OCI-LY3 (cell line): ENCODE measurements around the gene TH.

ENCODE experiments used
- H2AFZ ChIP-seq: fragments of 200-600, 300-600 bp; shearing (Covaris generic); 2 replicates; pipeline ENCODE4 v1.6.0; 2014; ENCODE audit warnings: antibody characterized with exemption, low read depth, low read length
- H3K27ac ChIP-seq: fragments of 200-600, 300-600 bp; sonication (generic); 2 replicates; pipeline ENCODE4 v1.5.1; 2014; ENCODE audit warnings: mild to moderate bottlenecking, low read length, moderate library complexity, mixed read lengths
- H3K27me3 ChIP-seq: fragments of 200-600, 300-600 bp; sonication (generic); 2 replicates; pipeline ENCODE4 v1.6.1; 2014; ENCODE audit warnings: low read depth, low read length, mixed read lengths
- H3K36me3 ChIP-seq: fragments of 200-600, 300-600 bp; sonication (generic); replicated peaks from 2 replicates; pipeline ENCODE3; 2014; ENCODE audit warnings: low read depth, low read length, mixed read lengths
- H3K4me1 ChIP-seq: fragments of 300-600, 200-600 bp; sonication (generic); 2 replicates; pipeline ENCODE4 v1.6.1; 2014; ENCODE audit warnings: low read length, mixed read lengths
- H3K4me2 ChIP-seq: fragments of 200-600, 300-600 bp; sonication (generic); 2 replicates; pipeline ENCODE4 v1.6.1; 2014; ENCODE audit warnings: low read length, mixed read lengths
- H3K4me3 ChIP-seq: fragments of 300-600, 200-600 bp; sonication (generic); 2 replicates; pipeline ENCODE4 v1.5.1; 2014; ENCODE audit warnings: antibody characterized with exemption, mild to moderate bottlenecking, low read length, moderate library complexity
- H3K79me2 ChIP-seq: fragments of 300-600, 200-600 bp; shearing (Covaris generic); 2 replicates; pipeline ENCODE4 v1.6.1; 2014; ENCODE audit warnings: mild to moderate bottlenecking, low read length, mixed read lengths
- H3K9ac ChIP-seq: fragments of 300-600, 200-600 bp; shearing (Covaris generic); 2 replicates; pipeline ENCODE4 v1.6.0; 2014; ENCODE audit warnings: mild to moderate bottlenecking, low read length, moderate library complexity
- H3K9me3 ChIP-seq: fragments of 200-600, 300-600 bp; shearing (Covaris generic); 2 replicates; pipeline ENCODE4 v1.6.1; 2014; ENCODE audit warnings: low read length, mixed read lengths; ENCODE audit not compliant: insufficient read depth
- H4K20me1 ChIP-seq: fragments of 200-600, 300-600 bp; sonication (generic); 2 replicates; pipeline ENCODE4 v1.6.1; 2016; ENCODE audit warnings: low read length, mixed read lengths; ENCODE audit not compliant: insufficient read depth
- CTCF ChIP-seq: fragments of 200-600, 300-600 bp; sonication (generic); IDR thresholded peaks from 2 replicates; pipeline ENCODE4 v1.5.1; 2014; ENCODE audit warnings: antibody characterized with exemption, low read length, low read depth
- EZH2phosphoT487 ChIP-seq: fragments of 200-600 bp; shearing (Covaris generic); IDR thresholded peaks from 2 replicates; pipeline ENCODE4 v1.6.1; 2018; ENCODE audit warnings: antibody characterized with exemption, mixed run types, low read depth

TH gene

GRCh38 chr11:2132246-2132645, 39.4 kb downstream of the TH start:
- Histone ChIP-seq H2AFZ (no peak overlapping the region), H3K4me2 (no peak overlapping the region), H3K79me2 (no peaks in the 10 kb centered on the region), H3K27me3 (no peaks in the 10 kb centered on the region), H3K9ac (no peak overlapping the region), H3K4me3 (no peak overlapping the region), H3K36me3 (no peaks in the 10 kb centered on the region), H4K20me1 (no peaks in the 10 kb centered on the region), H3K27ac (no peak overlapping the region), H3K9me3 (no peaks in the 10 kb centered on the region), H3K4me1 (peaks cover 17% of the 10 kb centered on the region)
- TF ChIP-seq CTCF (no peak), EZH2phosphoT487 (no peak)

- Histone ChIP-seq H2AFZ (no peak overlapping the region), H3K27ac (no peak overlapping the region), H3K9ac (no peak overlapping the region), H3K9me3 (no peaks in the 10 kb centered on the region), H3K4me3 (no peak overlapping the region), H3K79me2 (no peaks in the 10 kb centered on the region), H3K4me2 (no peak overlapping the region), H3K27me3 (no peaks in the 10 kb centered on the region), H3K4me1 (peaks cover 17% of the 10 kb centered on the region), H3K36me3 (no peaks in the 10 kb centered on the region), H4K20me1 (no peaks in the 10 kb centered on the region)
- TF ChIP-seq CTCF (no peak), EZH2phosphoT487 (no peak)
Observed at GRCh38 chr11:2131371-2132236, 40.0 kb downstream of the TH start.

- H3K79me2 ChIP-seq = no peaks in the 10 kb centered on the region
- no peaks in the 10 kb centered on the region for H3K9me3 ChIP-seq
- TF ChIP-seq CTCF (no peak), EZH2phosphoT487 (no peak)
- H3K27ac ChIP-seq = no peak overlapping the region
- H3K36me3 ChIP-seq = no peaks in the 10 kb centered on the region
- H3K4me1 ChIP-seq = peaks cover 17% of the 10 kb centered on the region
- H3K4me2 ChIP-seq = no peak overlapping the region
- H3K9ac ChIP-seq = no peak overlapping the region
- no peaks in the 10 kb centered on the region for H4K20me1 ChIP-seq
- H3K4me3 ChIP-seq = no peak overlapping the region
- no peak overlapping the region for H2AFZ ChIP-seq
- no peaks in the 10 kb centered on the region for H3K27me3 ChIP-seq
Observed at GRCh38 chr11:2130881-2131352, 40.7 kb downstream of the TH start.

- TF ChIP-seq CTCF = no peak
- no peak for TF ChIP-seq EZH2phosphoT487
- H2AFZ ChIP-seq = no peak overlapping the region
- H3K27me3 ChIP-seq = no peaks in the 10 kb centered on the region
- no peaks in the 10 kb centered on the region for H3K9me3 ChIP-seq
- peaks cover 15% of the 10 kb centered on the region for H3K4me1 ChIP-seq
- H3K4me3 ChIP-seq = no peak overlapping the region
- no peak overlapping the region for H3K4me2 ChIP-seq
- no peaks in the 10 kb centered on the region for H3K79me2 ChIP-seq
- H4K20me1 ChIP-seq = no peaks in the 10 kb centered on the region
- no peak overlapping the region for H3K9ac ChIP-seq
- H3K36me3 ChIP-seq = no peaks in the 10 kb centered on the region
- no peak overlapping the region for H3K27ac ChIP-seq
Observed at GRCh38 chr11:2129699-2130366, 41.8 kb downstream of the TH start.
